Motor neuron (in vitro differentiated cells): ENCODE measurements around the gene NCAM1. TPM values are rescaled to one million over a fixed set of nuclear protein-coding genes. Genes with fewer than 3 reads are reported as not detected.

Experiments used
- ATAC-seq, 8 experiments: fragments of 200-7000 bp; cut with Tn5 transposase; replicated peaks in 6 of 8; 2 replicates each; pipeline ENCODE4 v1.8.0; 2021; ENCODE audit warnings: mild to moderate bottlenecking in 8 of 8, moderate library complexity in 8 of 8
- H3K27ac ChIP-seq, 2 donors: fragments of 250-450 bp; sonication (Bioruptor Pico); 2 replicates each; pipeline ENCODE4 v1.9.0; 2021; ENCODE audit warnings: antibody characterized with exemption in 2 of 2, mild to moderate bottlenecking in 2 of 2, moderate library complexity in 1 of 2
- H3K4me1 ChIP-seq, 2 donors: fragments of 250-450 bp; sonication (Bioruptor Pico); replicated peaks in 1 of 2; 2 replicates each; pipeline ENCODE4 v1.6.1; 2021; ENCODE audit warnings: antibody characterized with exemption in 2 of 2, mild to moderate bottlenecking in 2 of 2, moderate library complexity in 1 of 2
- H3K4me3 ChIP-seq, 5 donors: fragments of 250-450 bp; sonication (Bioruptor Pico); 2 replicates each; pipeline ENCODE4 v1.9.0; 2021; ENCODE audit warnings: antibody characterized with exemption in 5 of 5, mild to moderate bottlenecking in 5 of 5, moderate library complexity in 4 of 5
- WGBS, 10 experiments: fragments of 450-650 bp; shearing (Covaris generic); methylation state at CpG; one replicate each; pipeline ENCODE4 v1.0.0; 2022; 5-methylcytosine and 5-hydroxymethylcytosine counted together
- in situ Hi-C, 9 experiments: fragments of 400-800 bp; cut with MboI; loops; one replicate each; pipeline ENCODE4 v1.15.0; 2021; ENCODE audit warnings: low sequenced_read_pairs in 9 of 9, low pct_unique_long_range_greater_than_20kb in 2 of 9; ENCODE audit not compliant: unreplicated experiment in 9 of 9
- total RNA-seq, 8 experiments: library from RNA; unstranded; fragments of 300-600 nt; gene quantifications; 2 replicates each; pipeline versions ENCODE4 v1.2.3 to v1.2.4, GENCODE V29; 2022

The NCAM1 gene
- total RNA-seq, 8 experiments from 2014 or later: 33.9 to 382 (median 290) TPM

DNA sequence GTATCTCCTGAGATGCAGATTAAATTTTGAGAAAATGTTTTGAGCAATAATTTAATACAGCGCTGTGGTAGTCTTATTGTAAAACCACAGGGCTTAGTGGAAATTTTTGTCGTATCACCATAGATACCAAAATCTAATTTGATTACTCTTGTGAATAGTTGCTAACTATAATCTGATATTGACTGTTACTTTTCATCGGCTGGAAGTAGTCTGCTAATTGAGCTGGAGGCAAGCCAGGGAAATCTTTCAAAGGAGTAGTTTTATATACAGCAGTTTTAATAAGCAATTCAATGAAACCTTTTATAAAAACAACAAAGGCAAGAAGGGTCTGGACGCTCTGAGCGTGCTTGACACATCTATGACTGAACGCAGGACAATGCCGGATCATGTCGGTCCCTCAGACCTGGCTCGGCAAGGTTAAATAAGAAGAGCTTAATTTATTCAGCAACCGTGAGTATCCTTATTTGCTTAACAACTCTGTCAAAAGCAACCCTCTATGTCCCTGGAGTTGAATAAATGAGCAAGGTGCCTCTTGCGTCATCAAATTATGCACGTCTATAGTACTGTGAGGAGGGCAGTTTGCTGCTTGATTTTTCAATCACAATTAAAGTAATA, 121.2 kb downstream of the NCAM1 start:
- Histone ChIP-seq H3K27ac (no peak overlapping the region), H3K4me3 (no peak overlapping the region), H3K4me1 (peaks cover 21 to 29% of the 10 kb centered on the region in 2 donors)
- in situ Hi-C loops: no loop called here
- WGBS, 10 experiments: 40 to 100% (median 58%) methylated on average over 1 to 11 of the region's 12 CpGs
- peak in 5 of 8 experiments; percentile 59 to 89 (median 85) for ATAC-seq

DNA sequence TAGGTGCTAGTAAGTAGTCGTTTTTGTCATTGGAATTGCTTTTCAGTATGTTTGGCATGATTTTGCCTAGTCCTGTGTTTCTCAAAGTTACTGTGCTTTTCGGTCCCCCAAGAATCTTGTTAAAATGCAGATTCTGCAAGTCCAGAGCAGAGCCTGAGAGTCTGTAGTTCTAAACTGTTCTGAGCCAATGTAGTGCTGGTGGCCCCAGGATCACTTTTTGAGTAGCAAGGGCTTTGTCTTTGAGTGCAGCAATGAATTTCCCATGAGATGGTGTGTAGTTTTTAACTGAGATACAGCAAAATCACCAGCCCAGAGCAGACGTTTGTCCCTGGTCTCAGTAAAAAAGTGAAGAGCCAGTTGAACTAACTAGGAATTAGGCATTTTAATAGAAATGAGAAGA, 122.4 kb downstream of the NCAM1 start:
- in situ Hi-C loops: no loop called here
- ATAC-seq: no peak
- Histone ChIP-seq H3K27ac (no peak overlapping the region), H3K4me1 (peaks cover 29 to 40% of the 10 kb centered on the region in 2 donors), H3K4me3 (no peak overlapping the region)
- 51 to 91% (median 73%) methylated on average over 1 to 3 of the region's 3 CpGs; no CpG with 5 or more reads in 4 of the 10 experiments for WGBS, 10 experiments

DNA sequence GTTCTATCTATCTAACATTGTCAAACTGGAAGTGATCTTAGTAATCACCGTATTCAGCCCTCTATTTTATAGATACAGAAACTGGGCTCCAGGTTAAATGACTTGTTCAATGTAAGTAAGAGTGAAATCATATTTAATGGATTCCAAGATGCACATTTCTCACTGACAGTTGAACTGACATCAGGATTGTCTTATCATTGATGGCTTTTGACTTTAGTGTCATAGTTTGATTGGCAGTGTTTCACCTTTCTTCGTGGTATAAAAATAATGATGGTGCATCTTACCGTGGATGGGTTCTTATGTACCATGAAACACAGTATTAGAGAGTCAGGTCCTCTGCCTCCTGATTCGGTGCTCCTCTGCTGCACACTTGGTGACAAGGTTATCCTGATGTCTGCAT, 123.1 kb downstream of the NCAM1 start:
- Histone ChIP-seq H3K4me1 (peaks cover 29 to 40% of the 10 kb centered on the region in 2 donors), H3K4me3 (no peak overlapping the region), H3K27ac (no peak overlapping the region)
- in situ Hi-C loops: no loop called here
- ATAC-seq: no peak
- 41 to 96% (median 84%) methylated on average over 1 to 4 of the region's 4 CpGs; no CpG with 5 or more reads in 1 of the 10 experiments for WGBS, 10 experiments

DNA sequence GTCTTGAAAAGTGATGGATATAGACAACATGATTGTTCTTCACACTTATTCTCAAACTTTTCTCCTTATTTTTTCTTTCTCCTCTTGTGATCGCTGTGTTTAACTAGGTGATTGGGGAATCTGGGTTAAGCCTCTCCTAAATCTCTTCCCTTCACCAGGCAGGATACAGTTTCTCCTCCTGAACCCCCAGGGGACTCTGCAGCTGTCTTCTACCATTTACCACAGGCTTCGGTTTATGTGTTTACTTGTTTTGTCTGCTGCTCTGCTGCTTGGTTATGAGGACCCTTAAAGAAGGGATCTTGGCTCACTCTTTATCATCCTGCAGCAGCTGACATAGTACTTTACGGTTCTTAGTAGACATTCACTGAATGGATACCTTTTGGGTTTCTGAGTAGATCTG, 124.2 kb downstream of the NCAM1 start:
- in situ Hi-C loops: no loop called here
- no peak overlapping the region for H3K27ac ChIP-seq
- H3K4me1 ChIP-seq: peaks cover 29 to 46% of the 10 kb centered on the region in 2 donors
- WGBS, 10 experiments: 63 to 100% (median 82%) methylated on average over 1 to 3 of the region's 3 CpGs; no CpG with 5 or more reads in 1 of the 10 experiments
- no peak overlapping the region for H3K4me3 ChIP-seq
- ATAC-seq: no peak

DNA sequence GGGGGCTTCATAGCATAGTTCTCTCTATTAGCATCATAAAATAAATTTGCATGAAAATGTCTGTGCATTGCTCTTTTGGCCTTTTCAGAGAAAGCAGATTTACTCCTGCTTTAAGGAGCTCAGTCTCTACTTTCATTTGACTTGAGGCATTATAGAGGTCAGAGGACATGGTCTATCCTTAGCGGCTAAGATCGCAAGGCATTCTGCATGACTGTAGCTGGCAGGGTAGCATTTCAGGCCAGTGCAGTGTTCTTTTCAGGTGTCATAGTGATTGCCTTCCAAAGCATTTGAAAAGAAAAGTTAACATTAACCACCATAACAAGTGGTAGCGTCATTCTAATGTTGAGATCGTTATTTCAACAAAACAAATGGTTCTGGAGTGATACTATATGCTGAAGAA, 126.5 kb downstream of the NCAM1 start:
- Histone ChIP-seq H3K27ac (no peak overlapping the region), H3K4me1 (peaks cover 28 to 54% of the 10 kb centered on the region in 2 donors), H3K4me3 (no peak overlapping the region)
- in situ Hi-C loops: no loop called here
- no peak for ATAC-seq
- 0 to 100% (median 32%) methylated on average over 1 to 4 of the region's 4 CpGs for WGBS, 10 experiments

DNA sequence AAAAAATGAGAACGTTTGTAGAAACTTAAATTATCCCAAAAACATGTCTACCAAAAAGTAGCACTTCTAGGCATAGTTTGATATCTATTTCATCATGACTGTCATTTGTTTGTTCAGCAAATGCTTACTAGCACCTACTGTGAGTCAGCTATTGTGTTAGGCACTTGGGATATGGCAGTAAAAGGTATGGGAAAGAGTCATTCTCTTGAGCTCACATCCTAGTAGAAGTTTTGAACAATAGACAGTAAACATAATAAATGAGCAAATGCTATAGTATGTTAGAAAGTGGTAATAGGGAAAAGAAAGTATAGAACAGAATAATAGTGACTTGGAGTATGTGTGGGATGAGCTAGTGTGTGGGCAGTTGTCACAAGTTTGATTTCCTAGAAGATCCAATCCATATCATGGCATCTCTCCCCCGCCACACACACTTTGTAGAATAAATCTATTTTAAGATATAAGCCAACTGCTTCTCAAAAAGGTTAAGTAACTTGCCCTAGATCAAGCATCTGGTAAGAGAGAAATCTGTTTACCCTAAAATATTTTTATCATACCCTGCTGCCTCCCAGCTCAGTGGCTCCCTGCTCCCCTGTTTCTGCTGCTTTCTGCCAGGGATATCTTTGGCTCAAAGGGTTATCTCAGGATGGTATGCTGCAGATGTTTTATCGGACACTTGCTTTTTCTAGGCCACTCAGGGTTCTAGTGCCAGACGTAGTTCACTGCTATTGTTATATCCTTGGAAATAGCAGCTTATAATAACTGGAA, 129.7 kb downstream of the NCAM1 start:
- H3K27ac ChIP-seq: no peak overlapping the region
- in situ Hi-C loops: no loop called here
- WGBS, 10 experiments: 33 to 92% (median 83%) methylated on average over 1 to 4 of the region's 4 CpGs
- H3K4me3 ChIP-seq: no peak overlapping the region
- peaks cover 22 to 50% of the 10 kb centered on the region in 2 donors for H3K4me1 ChIP-seq
- no peak for ATAC-seq

DNA sequence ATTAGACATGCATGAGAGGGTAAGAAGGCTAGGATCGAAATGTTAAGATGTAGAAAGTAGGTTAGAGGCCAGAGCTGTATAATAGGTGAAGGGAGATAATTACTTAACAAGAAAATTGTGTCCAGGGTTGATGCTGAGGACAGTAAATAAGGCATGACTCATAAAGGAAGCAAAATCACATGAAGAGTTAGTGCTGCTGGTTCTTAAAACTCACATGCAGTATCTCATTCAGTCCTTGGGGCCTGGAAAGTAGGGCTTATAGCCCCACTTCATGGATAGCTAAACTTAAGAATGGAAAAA, 130.2 kb downstream of the NCAM1 start:
- H3K4me1 ChIP-seq: peaks cover 22 to 50% of the 10 kb centered on the region in 2 donors
- H3K27ac ChIP-seq: no peak overlapping the region
- in situ Hi-C loops: no loop called here
- H3K4me3 ChIP-seq: no peak overlapping the region
- 0 to 100% (median 64%) methylated on average over 1 of the region's 1 CpG; no CpG with 5 or more reads in 2 of the 10 experiments for WGBS, 10 experiments
- peak in 6 of 8 experiments; percentile 36 to 89 (median 74) for ATAC-seq

DNA sequence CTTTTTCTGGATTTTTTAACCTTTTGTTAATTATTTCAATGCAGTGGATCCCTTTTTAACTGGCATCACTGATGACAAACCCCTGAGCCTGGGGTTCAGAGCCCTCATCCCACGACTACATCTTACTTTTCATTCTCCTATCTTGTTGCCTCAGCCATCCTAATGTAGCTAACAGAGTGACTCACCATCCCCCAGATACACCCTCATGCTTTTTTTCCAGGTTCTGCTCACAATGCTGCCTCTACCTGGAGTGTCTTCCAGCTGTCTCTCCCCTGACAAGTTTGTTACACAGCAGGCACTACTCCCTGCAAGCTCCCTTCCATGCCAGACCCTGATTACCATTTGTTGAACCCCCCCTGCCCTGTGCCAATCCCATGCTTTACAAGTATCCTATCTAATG, 135.4 kb downstream of the NCAM1 start:
- ATAC-seq: peak in 3 of 8 experiments; percentile 46 to 57 (median 56)
- H3K27ac ChIP-seq: no peak overlapping the region
- in situ Hi-C loops: no loop called here
- peaks cover 8 to 19% of the 10 kb centered on the region in 2 donors for H3K4me1 ChIP-seq
- H3K4me3 ChIP-seq: no peak overlapping the region
- WGBS, 10 experiments: 0 to 100% (median 38%) methylated on average over 1 of the region's 1 CpG; no CpG with 5 or more reads in 3 of the 10 experiments

DNA sequence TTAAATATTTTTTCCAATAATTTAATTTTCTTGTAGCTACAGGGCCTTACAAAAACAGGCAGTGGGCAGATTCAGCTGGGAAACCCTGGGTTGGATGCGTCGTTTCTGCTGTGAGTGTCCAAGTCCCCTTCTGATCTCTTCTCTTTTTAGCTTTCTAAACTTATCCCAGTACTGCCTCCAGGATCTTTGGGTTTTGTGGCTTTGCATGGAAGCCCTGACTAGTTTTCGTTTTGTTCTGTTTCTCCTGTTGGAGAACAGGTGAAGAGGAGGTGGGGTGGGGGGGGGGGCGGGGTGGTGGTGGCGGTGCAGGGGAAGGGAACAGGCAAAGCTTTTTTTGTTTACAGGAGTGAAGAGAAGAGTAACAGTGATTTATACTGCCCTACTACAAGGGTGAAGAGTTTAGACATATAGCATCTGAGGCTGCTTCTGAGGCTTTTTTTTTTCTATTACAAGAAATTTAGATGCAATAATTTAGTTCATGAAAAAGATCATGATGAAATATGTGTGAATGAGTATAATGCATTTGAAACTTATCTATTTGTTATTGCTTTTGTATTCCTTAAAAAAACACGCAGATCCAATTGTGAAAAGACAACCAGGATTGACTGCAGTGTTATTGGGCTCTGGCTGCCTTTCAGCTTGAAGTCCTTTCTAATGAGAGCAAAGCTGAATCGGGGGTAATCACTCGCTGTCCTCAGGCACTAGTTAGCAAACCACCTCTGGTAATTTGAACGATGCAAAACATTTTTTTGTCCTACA, 142.9 kb downstream of the NCAM1 start:
- peak in 6 of 8 experiments; percentile 50 to 76 (median 71) for ATAC-seq
- in situ Hi-C loops: loop anchor here in 2 of 9 experiments (25.0 kb wide), 3 partner anchors 183 to 517 kb away; no protein-coding TSS in a partner anchor
- 0 to 74% (median 18%) methylated on average over 1 to 6 of the region's 9 CpGs; no CpG with 5 or more reads in 1 of the 10 experiments for WGBS, 10 experiments
- Histone ChIP-seq H3K27ac (no peak overlapping the region), H3K4me1 (peaks cover 22 to 27% of the 10 kb centered on the region in 2 donors), H3K4me3 (no peak overlapping the region)

DNA sequence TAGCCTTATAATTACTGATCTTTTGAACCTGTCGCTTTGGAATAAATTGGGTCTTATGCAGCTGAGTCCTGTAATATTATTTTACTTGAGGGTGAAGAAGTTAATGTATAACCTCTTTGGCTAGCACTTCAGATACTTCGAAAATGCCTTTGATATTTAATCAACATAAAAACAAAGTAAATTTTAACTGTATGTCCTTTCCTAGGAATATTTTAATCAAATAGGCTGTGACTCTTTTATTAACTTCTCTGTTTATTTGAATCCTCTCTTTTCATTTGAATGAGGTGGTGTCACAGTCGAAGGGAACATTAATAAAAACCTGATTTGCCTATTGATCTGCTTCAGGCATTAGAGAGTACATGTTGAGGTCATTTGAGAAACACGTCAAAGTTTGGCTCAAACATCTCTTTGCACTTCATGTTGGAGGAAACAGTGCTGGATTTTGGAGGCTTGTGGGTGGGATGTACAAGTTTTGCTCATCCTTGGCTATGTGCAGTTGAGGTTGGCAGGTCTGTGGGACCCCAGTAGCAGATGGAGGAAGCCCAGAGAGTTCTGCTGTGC, 143.6 kb downstream of the NCAM1 start:
- Histone ChIP-seq H3K4me3 (no peak overlapping the region), H3K27ac (no peak overlapping the region), H3K4me1 (peaks cover 22 to 27% of the 10 kb centered on the region in 2 donors)
- 4 to 100% (median 39%) methylated on average over 1 to 4 of the region's 4 CpGs for WGBS, 10 experiments
- in situ Hi-C loops: loop anchor here in 2 of 9 experiments (25.0 kb wide), 3 partner anchors 183 to 517 kb away; no protein-coding TSS in a partner anchor
- ATAC-seq: peak in 2 of 8 experiments; percentile 6 to 7

DNA sequence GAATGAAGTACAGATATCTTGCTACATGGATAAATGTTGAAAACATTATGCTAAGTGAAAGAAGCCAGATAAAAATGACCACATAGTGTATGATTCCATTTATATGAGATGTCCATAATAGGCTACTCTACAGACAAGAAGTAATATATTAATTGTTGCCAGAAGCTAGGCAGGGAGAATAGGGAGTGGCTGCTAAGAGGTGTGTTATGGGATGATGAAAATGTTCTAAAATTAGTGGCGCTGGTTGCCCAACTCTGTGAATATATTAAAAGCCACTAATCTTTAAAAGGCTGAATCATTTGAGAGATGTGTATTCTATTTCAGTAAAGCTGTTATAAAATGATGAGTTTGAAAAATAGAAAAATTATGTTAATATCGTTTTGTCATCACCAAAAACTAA, 144.4 kb downstream of the NCAM1 start:
- in situ Hi-C loops: loop anchor here in 2 of 9 experiments (25.0 kb wide), 3 partner anchors 182 to 518 kb away; no protein-coding TSS in a partner anchor
- no peak overlapping the region for H3K27ac ChIP-seq
- H3K4me1 ChIP-seq: peaks cover 22 to 28% of the 10 kb centered on the region in 2 donors
- H3K4me3 ChIP-seq: no peak overlapping the region
- 0 to 100% (median 80%) methylated on average over 1 to 2 of the region's 2 CpGs; no CpG with 5 or more reads in 1 of the 10 experiments for WGBS, 10 experiments
- peak; percentile 33 to 84 (median 57) for ATAC-seq

DNA sequence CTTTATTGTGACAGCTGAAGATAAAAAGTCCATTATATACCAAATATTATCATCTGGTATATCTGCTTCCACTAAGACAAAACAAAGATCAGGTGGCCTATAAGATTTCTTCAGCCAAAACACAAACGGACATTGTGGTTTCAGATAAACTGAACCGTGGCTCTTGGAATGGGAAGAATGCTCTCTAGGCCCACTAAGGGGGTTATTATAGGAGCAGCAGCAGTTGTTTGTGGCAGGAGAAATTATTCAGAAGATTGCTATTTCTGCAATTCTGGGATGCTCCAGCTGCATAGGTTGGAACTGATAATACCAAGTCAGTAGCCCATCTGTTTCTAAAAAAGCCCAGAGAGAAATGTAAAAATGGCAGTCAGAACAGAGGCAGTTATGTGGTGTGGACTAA, 145.3 kb downstream of the NCAM1 start:
- 13 to 100% (median 85%) methylated on average over 1 to 2 of the region's 2 CpGs; no CpG with 5 or more reads in 2 of the 10 experiments for WGBS, 10 experiments
- H3K27ac ChIP-seq: no peak overlapping the region
- peaks cover 22 to 34% of the 10 kb centered on the region in 2 donors for H3K4me1 ChIP-seq
- H3K4me3 ChIP-seq: no peak overlapping the region
- no peak for ATAC-seq
- in situ Hi-C loops: loop anchor here in 2 of 9 experiments (25.0 kb wide), 3 partner anchors 181 to 519 kb away; no protein-coding TSS in a partner anchor
